ENCODE measurements around the gene WDR93. TPM values are rescaled to one million over a fixed set of nuclear protein-coding genes. Genes with fewer than 3 reads are reported as not detected.
A peak's percentile ranks its signal among the peaks of the same experiment; 100 is the strongest.

WDR93 gene
- total RNA-seq, 2 donors from 2014 or later = 0.24 to 0.64 TPM

DNA sequence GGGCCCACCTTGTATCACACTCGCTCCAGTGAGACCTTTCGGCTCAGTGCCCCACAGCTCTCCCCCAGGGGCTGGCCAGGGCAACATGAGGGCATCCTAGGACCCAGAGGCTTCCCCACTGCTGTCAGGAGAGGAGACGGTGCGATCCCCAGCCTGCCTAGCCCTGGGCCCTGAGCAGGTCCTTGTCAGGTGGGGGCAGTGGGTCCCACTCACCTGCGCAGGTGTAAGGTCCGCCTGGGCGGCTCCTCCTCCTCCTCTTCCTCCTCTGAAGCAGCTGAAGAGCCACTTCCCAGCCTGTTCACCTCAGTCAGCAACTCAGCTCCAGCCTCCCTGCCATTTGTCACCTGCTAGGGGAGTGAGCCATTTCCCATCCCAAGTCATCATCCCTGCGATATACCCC lies 44.9 kb upstream of the WDR93 start:
- H3K27me3 ChIP-seq (ENCODE audit: control insufficient read depth, insufficient read depth, low read length, poor library complexity, severe bottlenecking) = no peaks in the 10 kb centered on the region
- H3K4me1 Mint-ChIP-seq = no peaks in the 10 kb centered on the region
- 91 to 94% methylated on average over 6 to 8 of the region's 8 CpGs for WGBS, 2 experiments (ENCODE audit: insufficient coverage in 1 of 2, insufficient read length in 1 of 2)
- peaks cover 42% of the 10 kb centered on the region for H3K36me3 ChIP-seq (ENCODE audit: control insufficient read depth, insufficient read depth, low read length)
- H3K9me3 ChIP-seq (ENCODE audit: control insufficient read depth, low read length) = no peaks in the 10 kb centered on the region
- TF ChIP-seq, protein P1, sequence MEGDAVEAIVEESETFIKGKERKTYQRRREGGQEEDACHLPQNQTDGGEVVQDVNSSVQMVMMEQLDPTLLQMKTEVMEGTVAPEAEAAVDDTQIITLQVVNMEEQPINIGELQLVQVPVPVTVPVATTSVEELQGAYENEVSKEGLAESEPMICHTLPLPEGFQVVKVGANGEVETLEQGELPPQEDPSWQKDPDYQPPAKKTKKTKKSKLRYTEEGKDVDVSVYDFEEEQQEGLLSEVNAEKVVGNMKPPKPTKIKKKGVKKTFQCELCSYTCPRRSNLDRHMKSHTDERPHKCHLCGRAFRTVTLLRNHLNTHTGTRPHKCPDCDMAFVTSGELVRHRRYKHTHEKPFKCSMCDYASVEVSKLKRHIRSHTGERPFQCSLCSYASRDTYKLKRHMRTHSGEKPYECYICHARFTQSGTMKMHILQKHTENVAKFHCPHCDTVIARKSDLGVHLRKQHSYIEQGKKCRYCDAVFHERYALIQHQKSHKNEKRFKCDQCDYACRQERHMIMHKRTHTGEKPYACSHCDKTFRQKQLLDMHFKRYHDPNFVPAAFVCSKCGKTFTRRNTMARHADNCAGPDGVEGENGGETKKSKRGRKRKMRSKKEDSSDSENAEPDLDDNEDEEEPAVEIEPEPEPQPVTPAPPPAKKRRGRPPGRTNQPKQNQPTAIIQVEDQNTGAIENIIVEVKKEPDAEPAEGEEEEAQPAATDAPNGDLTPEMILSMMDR (conservative IDR thresholded peaks at IDR 0.05) = no peak
- H3K9me3 Mint-ChIP-seq = no peaks in the 10 kb centered on the region
- no peak overlapping the region for H3K27ac Mint-ChIP-seq
- H3K4me3 Mint-ChIP-seq = no peak overlapping the region
- no peak overlapping the region for H3K27ac ChIP-seq (ENCODE audit: low read depth, low read length)
- no peak overlapping the region for H3K4me3 ChIP-seq (ENCODE audit: low read length)
- peaks cover 1% of the 10 kb centered on the region for H3K27me3 Mint-ChIP-seq (ENCODE audit: insufficient read depth)
- peaks cover 61% of the 10 kb centered on the region for H3K36me3 Mint-ChIP-seq (ENCODE audit: low read depth)
- H3K4me1 ChIP-seq (ENCODE audit: control insufficient read depth, insufficient read depth, low read length) = no peaks in the 10 kb centered on the region
- H3K9ac ChIP-seq (ENCODE audit: extremely low read depth, low read length, poor library complexity, severe bottlenecking) = no peak overlapping the region
- DNase-seq = no peak

DNA sequence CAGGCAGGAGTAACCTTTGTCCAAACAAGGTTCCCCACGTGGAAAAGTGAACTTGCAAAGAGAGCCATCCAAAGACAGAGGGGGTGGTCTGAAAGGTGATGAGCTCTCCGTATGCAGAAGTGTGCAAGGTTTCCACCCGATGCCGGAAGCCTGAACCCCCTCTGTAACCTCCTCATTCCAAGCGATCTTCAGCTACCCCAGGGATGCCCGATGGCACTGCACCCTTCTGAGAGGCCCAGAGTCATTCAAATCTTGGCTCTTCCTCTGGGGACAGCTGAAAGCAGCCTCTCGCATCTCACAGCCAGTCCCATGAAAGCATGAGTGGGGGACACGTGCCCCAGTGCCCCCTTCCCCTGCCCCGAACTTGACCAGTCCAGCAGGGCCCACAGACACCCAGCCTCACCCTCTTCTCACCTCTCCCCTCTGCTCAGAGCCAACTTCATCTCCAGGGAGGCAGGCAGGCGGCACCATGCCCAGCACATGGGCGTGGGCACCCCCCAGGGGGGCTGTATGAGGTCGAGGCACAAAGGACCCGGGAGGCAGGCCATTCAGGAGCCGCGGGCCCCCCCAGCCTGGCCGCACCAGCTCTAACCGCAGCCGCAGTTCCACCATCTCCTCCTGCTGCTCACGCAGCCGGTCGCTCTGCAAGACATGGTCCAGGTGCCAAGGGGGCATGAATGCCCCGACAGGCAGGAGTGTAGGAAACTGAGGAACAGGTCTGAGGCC lies 44.0 kb upstream of the WDR93 start:
- no peak overlapping the region for H3K4me3 ChIP-seq (ENCODE audit: low read length)
- Mint-ChIP-seq H3K27me3 (ENCODE audit: insufficient read depth) (peaks cover 1% of the 10 kb centered on the region), H3K4me1 (no peaks in the 10 kb centered on the region), H3K9me3 (no peaks in the 10 kb centered on the region), H3K27ac (no peak overlapping the region), H3K36me3 (ENCODE audit: low read depth) (peaks cover 55% of the 10 kb centered on the region), H3K4me3 (no peak overlapping the region)
- DNase-seq = no peak
- no peaks in the 10 kb centered on the region for H3K9me3 ChIP-seq (ENCODE audit: control insufficient read depth, low read length)
- peaks cover 35% of the 10 kb centered on the region for H3K36me3 ChIP-seq (ENCODE audit: control insufficient read depth, insufficient read depth, low read length)
- no peaks in the 10 kb centered on the region for H3K27me3 ChIP-seq (ENCODE audit: control insufficient read depth, insufficient read depth, low read length, poor library complexity, severe bottlenecking)
- WGBS, 2 experiments (ENCODE audit: insufficient coverage in 1 of 2, insufficient read length in 1 of 2) = 89 to 94% methylated on average over 18 to 22 of the region's 22 CpGs
- no peak overlapping the region for H3K9ac ChIP-seq (ENCODE audit: extremely low read depth, low read length, poor library complexity, severe bottlenecking)
- TF ChIP-seq, protein P1 (conservative IDR thresholded peaks at IDR 0.05) = no peak
- no peaks in the 10 kb centered on the region for H3K4me1 ChIP-seq (ENCODE audit: control insufficient read depth, insufficient read depth, low read length)
- no peak overlapping the region for H3K27ac ChIP-seq (ENCODE audit: low read depth, low read length)

DNA sequence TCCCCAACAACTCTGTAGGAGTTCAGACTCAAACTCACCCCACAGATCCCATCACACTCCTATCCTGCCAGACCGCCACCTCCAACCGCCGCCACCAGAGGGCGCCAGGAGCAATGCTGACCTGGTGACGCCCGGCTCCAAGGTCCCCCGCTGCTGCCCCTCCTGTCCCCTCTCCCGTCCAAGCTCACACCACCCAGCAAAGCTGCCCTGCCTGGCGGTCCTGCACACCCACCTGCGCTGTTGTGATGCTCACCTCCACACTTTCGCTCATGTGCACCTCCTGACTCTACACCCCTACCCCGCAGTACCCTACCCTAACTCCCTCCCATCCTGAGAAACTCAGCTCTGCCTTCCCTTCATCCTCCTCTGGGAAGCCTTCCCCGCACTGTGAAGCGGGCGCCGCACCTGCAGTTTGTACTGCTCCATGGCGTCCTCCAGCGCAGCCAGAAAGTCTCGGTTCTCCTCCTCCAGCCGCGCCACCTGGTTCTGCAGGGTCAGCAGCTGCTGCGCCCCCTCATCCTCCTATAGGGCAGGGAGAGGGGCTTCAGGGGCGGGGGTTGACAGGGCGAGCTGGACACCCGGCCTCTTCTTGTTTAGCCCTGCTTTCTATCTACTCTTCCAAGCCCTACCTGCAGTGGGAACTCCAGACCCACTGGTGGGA lies 43.3 kb upstream of the WDR93 start:
- Histone ChIP-seq H3K9me3 (ENCODE audit: control insufficient read depth, low read length) (no peaks in the 10 kb centered on the region), H3K4me3 (ENCODE audit: low read length) (no peak overlapping the region), H3K4me1 (ENCODE audit: control insufficient read depth, insufficient read depth, low read length) (no peaks in the 10 kb centered on the region), H3K27me3 (ENCODE audit: control insufficient read depth, insufficient read depth, low read length, poor library complexity, severe bottlenecking) (no peaks in the 10 kb centered on the region), H3K36me3 (ENCODE audit: control insufficient read depth, insufficient read depth, low read length) (peaks cover 35% of the 10 kb centered on the region), H3K27ac (ENCODE audit: low read depth, low read length) (no peak overlapping the region), H3K9ac (ENCODE audit: extremely low read depth, low read length, poor library complexity, severe bottlenecking) (no peak overlapping the region)
- H3K27ac Mint-ChIP-seq = no peak overlapping the region
- peaks cover 1% of the 10 kb centered on the region for H3K27me3 Mint-ChIP-seq (ENCODE audit: insufficient read depth)
- TF ChIP-seq, protein P1 (conservative IDR thresholded peaks at IDR 0.05) = peak; percentile 97
- DNase-seq = peak; percentile 97
- WGBS, 2 experiments (ENCODE audit: insufficient coverage in 1 of 2, insufficient read length in 1 of 2) = 58 to 85% methylated on average over 12 to 25 of the region's 25 CpGs
- no peak overlapping the region for H3K4me3 Mint-ChIP-seq
- no peaks in the 10 kb centered on the region for H3K9me3 Mint-ChIP-seq
- H3K36me3 Mint-ChIP-seq (ENCODE audit: low read depth) = peaks cover 60% of the 10 kb centered on the region
- no peaks in the 10 kb centered on the region for H3K4me1 Mint-ChIP-seq
